Globus pallidus (tissue), 1 donor: Measurements from ENCODE around the gene CDK9.

Experiments
- DNase-seq: peaks from one replicate; pipeline ENCODE4 v3.0.0-alpha.2; 2015; ENCODE audit warnings: low spot score

The CDK9 gene

DNA sequence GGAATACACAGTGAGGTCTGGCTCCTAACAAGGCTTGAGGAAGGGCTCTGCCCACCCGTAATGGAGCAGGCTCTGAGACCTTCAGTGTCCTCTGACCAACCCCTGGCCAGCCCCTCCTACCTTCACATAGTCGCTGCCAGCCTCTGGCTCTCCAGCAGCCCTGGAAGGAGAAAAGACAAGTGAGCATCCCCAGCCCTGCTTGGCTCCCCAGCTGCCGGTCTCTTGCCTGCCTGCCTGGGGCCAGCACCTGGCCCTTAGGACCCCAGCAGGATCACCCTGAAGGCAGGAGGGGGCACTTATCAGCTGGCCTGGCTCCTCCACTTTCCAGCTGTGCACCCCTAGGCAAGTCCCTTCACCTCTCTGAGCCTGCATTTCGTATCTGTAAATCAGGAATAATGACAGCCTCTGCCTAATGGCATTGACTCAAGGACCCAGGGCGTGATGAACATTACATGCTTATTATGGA, 24.3 kb upstream of the CDK9 start:
- no peak for DNase-seq

DNA sequence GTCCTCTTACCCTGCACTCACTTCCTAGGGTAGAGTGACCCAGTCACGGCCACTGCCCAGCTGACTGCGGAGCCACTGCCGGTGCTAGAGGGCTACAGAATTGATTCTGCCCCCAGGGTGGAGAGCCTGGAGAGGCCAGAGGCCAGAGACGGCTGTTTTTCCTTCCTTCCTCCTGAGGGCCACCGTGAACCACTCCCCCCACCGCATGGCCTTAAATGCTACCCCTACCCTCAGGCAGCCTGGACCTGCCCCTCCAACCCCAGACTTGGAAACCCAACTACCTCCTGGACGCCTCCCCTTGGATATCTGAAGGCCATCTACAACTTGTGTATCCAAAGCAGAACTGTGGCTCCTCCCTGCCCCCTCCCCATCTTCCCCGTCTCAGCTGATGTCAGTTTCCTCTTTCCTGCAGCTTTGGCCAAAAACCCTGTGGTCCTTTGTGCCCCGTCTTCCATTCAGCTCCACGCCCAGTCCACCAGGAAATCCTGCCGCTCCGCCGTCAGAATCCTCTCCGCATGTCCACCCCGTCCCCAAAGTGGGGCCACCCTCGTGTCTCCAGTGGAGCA, 23.6 kb upstream of the CDK9 start:
- DNase-seq, result no peak

DNA sequence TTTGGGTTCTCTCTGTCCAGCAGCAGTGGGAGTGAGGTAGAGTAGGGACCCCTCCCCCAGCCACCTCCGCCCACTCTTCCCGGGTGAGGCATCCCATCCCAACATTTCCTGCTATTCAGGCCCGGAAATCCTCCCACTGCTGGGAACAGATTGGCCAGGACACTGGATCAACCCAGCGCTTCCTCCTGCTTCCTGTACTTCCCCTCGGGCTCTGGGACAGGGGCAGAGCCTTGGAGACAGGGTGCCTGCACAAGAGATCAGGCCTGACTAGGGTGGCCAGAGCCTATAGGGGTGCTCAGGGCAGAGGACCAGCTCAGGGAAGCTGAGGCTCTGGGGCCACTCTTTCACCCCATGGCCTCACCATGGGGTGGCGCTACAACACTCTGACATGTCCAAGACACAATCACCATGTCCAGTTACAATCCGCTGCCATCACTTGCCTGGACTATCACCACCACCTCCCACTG, 21.9 kb upstream of the CDK9 start:
- DNase-seq, result no peak

DNA sequence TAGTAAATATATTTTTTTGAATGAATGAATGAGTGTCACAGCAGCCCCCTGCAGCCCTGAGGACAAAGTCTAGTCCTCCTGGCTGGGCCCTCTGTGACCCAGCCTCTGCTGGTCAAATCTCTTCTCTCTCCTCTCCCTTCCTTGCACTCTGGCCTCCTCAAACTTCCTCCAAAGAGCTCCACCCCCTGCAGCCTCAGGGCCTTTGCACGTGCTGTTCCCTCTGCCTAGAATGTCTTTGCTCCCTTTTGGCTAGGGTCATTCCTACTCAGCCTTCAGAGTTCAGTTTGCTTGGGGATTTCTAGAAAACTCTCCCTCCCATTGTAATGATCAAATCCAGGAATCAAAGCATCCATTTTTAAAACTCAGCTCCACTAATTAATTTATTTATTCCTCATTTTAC, 20.4 kb upstream of the CDK9 start:
- no peak for DNase-seq

DNA sequence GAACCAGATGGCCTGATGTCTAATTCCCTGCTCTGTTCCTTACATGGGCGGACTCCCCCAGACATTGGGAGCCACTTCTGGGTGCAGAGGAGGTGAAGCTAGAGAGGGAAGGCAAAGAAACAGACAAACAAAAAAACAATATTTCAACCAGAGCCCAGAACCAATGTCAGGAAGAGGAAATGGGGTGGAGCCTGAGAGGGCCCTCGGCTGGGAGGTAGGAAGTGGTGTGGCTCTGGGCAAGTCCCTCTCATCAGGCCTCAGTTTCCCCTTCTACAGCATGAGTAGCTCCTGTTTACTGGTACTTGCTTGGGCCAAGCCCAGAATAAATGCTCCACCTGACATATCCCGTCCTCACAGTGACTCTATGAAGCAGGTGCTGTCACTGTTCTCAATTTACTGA, 18.4 kb upstream of the CDK9 start:
- DNase-seq, result no peak

DNA sequence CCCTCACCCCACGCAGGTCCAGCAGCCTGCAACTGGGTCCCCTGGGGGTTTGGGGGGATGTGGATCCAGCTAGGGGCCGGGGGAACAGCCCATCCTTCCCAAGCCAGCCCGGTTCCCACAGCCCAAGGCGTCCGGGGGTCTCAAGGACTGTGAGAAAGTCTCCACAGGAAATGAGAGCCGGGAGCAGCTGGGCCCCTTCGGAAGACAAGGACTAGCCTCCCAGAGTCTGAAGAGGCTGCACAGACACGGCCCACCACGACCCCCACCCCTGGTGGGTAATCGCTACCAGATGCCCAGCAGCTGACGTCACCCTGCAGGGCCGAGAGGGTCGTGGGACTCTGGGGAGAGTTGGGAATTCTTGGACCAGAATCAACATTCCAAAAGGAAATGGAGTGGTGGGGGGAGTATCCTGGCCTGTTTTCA, 17.9 kb upstream of the CDK9 start:
- no peak for DNase-seq

DNA sequence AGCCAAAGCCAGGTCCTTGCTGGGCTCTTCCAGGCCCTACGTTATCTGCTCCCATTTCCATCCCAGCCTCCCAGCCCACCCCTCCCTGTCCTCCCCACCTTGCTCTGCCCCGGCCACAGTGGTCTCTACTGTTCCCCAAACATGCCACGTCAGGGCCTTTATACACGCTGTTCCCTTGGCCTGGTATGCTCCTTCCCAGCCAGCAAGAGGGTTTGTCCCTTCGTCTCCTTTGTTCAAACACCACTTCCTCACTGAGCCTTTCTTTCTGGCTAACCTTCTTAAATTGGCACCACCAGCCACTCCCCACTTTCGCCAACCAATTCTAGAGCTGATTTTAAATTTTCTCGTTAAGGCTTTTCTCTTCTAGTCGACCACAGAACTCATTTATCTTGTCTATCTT, 17.1 kb upstream of the CDK9 start:
- DNase-seq, result no peak

DNA sequence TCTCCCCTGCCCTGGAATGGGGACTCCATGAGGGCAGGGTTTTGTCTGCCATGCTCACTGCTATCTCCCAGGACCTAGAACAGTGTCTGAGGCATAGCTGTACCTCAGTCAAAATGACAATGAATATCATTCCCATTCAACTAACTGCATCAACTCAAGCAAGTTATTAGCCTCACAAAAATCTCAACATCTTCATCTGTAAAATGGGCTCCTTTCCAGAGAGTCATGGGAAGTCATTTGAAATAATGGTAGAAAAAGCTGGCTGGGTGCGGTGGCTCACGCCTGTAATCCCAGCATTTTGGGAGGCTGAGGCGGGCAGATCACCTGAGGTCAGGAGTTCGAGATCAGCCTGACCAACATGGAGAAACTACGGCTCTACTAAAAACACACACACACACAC, 16.7 kb upstream of the CDK9 start:
- DNase-seq, result no peak

DNA sequence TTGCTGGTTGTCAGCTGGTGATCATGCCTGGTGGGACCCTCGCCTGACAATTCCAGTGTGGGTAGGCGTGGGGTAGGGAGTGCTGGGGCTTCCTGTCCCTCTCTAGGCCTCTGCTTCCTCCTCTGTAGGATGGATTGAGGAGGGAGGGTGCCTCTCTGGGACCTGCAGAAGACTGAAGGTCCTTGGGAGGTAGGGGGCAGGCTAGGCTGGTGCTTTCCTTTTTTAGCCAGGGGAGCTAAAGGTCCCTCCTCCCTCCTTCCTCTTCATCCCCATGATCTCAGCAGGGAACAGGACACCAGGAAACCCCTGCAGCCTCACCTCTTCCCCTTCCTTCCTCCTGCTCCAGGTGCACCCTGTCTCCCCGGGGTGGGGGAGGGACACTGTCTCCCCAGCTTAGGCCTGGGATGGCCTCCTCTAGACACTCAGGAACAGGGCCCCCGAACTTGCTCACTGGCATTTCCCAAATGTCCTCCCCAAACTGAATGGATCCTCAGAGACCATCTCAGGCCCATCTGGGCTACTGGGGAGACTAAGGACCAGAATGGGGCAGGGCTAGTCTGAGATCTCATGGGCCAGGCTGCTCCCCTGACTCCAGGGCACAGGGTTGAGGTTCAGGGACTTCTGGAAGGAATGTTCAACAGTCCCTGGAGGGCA, 15.8 kb upstream of the CDK9 start:
- DNase-seq, result no peak

DNA sequence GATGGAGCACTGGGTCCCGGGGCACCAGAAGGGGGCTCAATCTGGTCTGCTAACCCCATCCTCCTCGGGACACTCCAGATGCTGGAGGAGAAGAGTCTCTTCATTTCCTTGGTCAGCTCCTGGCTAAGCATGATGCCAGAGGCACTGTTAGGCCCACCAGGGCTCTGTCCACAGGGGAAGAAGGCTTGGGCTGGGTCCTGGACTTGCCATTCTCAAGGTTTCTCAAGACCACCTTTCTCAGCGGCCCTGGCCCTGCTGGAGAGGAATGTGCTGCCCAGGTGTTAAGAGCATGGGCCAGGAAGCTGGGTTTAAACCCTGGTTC, 15.3 kb upstream of the CDK9 start:
- DNase-seq, result no peak

DNA sequence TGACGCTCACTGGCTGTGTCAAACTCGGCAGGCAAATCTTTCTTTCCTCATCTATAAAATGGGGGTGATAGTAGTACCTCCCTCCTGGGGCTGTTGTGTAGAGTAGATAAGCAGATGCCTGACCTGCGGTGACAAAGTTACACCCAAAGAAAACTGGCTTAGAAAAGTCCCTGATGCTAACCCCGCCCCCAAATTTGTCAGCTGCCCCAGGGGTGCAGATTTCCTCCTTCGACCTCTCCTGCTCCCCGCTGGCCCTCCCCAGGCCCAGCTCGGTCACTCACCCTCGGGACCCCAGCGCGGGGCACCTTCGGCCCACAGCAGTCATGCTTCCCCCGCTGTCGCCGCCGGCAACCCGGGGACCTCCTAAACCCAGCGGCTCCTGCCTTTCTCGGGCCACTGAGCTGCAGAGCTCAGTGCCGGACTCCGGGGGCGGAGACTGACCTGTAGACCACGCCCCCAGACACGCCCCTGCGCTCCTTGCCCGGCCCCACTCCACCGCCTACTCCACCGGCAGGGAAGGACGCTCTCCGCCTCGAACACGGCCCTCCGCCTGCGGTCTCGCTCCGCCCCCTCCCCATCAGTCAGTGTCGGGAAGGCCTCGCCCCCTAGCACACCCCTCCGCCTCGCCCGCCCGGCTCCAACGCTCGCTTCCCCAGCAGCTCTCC, 14.8 kb upstream of the CDK9 start:
- DNase-seq, result peak; percentile 85

DNA sequence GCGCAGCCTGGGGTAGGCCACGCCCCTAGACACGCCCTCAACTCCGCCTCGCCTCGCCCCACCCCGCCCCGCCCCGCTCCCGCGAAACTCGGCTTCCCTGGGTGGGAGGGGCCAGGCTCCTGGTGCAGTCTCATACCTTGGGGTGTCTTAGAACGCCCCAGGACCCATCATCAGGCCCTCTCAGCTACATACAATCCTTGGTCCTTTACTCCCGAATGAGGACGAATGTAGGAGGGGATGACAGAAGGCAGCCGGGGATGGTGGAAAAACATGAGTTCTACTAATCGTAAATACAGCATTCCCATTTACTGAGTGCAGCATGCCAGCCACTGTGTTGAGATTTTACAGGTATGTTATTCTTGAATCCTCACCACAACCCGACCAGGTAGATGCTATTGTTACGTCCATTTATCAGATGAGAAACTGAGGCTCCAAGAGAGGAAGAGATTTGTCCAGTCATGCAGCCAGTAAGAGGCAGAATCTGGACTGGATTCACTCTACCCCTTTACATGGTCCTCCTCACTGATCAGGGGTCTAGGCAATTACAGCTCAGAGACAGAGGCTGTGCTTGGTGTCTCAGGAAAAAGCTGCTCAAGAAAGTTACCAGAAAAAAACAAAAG, 14.2 kb upstream of the CDK9 start:
- DNase-seq, result no peak

DNA sequence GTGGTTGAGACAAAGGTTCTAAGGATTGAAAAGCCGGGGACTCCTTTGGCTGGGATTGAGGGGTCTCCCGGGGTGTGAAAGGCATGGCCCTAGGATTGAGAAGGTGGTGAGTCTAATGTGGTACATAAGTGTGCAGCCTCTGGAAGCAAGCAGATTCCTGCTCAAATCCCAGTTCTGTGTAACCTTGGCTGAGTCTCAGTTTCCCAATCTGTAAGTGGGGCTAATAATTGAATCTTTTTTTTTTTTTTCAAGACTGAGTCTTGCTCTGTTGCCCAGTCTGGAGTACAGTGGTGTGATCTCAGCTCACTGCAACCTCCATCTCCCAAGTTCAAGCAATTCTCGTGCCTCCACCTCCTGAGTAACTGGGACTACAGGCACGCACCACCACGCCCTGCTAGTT, 13.2 kb upstream of the CDK9 start:
- no peak for DNase-seq

DNA sequence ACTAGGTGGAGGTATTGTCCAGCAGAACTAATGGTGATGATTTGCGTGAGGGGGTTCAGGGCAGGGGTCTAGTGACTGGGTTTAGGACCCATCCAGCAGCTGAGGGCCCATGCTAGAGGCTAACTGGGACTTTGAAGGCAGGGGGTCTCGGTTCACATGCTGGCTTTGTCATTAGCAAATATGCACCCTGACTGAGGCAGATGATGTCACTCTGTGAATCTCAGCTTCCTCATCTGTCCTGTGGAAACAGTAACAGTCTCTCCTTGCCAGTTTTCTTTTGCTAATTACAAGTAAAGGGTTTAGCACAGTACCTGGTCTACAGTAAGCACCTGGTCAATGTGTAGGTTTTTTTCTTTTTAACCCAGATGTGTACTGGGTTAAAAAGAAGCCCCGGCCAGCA, 12.6 kb upstream of the CDK9 start:
- DNase-seq, result no peak

DNA sequence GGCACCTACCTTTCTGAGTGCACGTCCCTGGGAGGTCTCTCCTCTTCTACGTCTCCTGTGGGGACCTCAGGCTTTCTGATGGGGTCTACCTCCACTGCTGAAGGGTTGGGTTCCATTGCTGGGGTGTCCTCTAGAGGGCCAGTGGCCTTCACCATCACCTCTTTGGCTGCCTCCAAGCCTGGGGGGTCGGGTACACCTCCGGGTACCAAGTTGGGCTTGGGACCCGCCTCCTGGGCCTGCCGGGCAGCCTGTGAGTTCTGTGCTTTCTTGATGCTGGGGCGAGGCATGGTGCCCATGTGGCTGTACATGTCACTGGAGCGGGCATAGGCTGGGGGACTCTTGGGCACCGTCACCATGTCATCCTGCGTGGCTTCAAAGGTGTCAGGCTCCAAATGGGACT, 11.9 kb upstream of the CDK9 start:
- DNase-seq, result no peak

DNA sequence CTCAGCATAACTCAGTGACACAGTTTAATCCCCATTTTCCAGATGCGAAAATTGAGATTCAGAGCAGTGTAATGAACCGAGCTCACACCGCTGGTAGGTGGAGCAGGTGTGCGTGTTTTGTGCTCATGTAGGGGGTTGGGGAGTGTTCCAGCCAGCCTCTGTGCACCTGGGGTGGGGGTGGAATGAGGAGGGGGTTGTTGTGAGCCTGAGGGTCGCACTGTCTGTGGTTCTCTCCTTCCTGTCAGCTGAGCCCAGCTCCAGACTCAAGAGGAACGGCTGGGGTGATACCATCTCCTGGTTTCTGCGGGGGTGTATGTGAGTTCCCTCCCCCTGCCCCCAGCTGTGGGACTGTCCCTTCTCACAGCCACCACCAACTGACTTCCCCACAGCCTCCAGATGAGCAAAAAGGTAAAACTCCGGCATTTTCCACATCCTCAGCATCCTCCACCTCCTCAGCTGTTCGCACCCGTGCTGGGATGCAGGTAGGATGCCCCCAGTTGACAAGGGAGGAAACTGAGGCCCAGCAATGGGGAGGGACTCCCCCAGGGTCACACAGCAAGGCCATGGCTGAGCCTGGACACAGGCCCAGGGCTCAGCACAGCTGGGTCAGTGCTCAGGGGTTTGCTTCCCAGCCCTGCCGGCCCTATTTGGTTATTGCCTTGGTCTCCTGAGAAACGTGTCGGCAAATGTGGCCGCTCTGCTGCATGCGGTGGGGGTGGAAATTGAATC, 9.5 kb upstream of the CDK9 start:
- no peak for DNase-seq

DNA sequence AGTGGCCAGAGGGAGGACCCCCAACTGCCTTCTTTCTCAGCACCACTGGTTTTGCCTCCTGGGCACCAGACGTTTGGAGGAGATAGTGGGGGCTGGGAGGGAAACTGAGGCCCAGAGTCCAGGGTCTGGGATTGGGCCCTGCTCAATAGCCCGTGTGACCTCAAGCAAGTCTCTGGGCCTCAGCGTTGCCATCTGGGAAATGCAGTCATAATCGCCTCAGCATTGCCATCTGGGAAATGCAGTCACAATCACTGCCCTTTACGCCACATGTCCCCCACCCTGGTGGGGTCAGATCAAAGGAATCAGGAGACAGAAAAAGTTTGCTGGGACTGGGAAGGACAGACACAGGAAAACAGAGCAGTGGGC, 8.9 kb upstream of the CDK9 start:
- DNase-seq, result no peak

DNA sequence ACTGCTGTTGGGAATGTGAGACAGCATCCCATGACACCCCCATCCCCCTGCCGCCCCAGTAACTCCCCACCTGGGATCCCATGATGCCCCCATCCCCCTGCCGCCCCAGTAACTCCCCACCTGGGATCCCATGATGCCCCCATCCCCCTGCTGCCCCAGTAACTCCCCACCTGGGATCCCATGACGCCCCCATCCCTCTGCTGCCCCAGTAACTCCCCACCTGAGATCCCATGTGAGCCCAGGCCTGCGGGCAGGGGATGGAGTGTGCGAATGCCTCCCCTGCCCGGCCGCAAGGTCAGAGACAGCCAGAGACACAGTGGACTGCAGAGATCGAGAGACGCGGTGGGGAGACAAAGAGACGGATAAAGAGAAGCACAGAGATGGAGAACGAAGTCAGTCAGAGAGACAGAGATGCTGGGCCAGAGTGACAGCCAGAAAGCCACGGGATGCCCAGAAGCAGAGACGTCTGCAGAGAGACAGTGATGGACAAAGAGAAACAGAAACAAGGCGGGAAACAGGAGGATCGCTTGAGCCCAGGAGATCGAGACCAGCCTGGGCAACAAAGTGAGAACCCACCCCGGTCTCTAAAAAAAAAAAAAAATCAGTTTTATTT, 8.4 kb upstream of the CDK9 start:
- DNase-seq, result no peak

DNA sequence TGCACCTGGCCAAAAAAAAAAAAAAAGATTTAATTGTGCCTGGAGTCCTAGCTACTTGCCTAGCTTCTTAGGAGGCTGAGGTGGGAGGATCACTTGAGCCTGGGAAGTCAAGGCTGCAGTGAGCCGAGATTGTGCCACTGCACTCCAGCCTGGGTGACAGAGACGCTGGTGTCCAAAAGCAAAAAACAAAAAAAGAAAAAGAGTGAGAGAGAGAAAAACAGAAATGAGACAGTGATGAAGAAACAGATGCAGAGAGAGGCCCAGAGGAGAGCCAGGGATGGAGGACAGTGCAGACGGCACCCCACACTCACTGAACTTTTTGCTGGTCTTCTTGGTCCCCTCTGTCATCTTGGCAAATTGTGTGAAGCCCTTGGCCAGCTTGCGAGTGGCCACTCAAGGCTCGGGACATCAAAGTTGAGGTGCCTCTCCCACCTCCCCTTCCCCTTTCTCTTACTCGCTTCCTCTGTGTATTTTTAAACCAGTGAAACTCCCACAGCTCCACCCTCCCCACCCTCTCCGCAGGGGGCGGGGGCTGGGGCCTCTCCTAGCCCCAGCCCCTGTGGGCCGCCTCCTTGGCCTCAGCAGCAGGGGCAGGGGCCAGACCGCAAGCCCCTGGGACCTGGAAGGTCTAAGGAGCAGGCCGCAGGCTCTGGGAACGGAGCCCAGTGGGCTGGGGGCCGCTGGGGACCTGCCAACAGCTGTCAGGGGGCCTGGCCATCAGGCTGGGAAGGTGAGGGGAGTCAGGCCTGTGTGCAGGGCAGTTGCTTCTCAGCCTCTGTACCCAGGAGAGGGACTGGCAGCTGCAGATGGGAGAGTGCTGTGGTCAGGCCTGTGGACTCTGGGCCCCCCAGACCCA, 7.3 kb upstream of the CDK9 start, which contains the start of gene SH2D3C:
Gene SH2D3C (minus strand): TSS at position 387 of the 856 bp plus-strand sequence. CDS start 39 bp downstream, at position 348.
- DNase-seq, result no peak

DNA sequence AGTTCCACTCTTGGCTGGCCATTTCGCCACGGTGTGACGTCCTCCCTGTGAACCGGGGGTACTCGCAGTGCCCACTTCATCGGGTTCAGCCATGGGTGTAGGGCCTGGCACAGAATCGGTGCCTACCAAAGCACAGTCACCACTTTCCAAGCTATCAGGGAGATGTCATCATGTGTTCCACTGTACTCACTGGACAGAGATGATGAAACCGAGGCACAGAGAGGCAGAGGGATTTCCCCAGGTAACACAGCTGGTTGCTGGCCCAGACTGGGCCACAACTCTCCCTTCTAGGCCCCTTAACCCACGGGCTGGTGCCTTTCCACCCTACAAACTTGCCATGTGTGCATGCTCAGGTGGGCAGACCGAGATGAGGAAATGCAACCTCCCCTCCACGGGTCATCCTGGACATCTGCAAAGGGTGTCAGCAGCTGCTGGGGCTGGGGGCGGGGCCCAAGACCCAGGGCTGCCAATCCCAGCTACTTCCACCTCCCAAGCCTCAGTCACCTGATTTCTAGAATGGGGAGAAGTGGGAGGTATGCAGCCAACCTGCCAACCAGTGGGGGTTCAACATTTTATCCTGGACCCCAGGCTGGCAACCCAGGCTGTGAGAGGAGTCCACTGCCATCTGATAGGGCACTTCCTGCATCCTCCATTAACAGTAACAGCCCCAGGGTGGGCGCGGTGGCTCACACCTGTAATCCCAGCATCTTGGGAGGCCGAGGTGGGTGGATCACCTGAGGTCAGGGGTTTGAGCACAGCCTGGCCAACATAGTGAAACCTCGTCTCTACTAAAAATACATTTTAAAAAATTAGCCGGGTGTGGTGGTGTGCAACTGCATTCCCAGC, 6.5 kb upstream of the CDK9 start:
- no peak for DNase-seq
